ENCODE data around the gene TGM4. TPM values are rescaled to one million over a fixed set of nuclear protein-coding genes. Genes with fewer than 3 reads are reported as not detected.

The TGM4 gene
- total and polyA plus RNA-seq, 12 donors = not detected

GRCh38 chr3:44865272-44866035, 9.0 kb upstream of the TGM4 start:
- no peak overlapping the region for H3K4me3 ChIP-seq
- peaks cover 0 to 16% (median 11%) of the 10 kb centered on the region in 9 donors for H3K4me1 ChIP-seq
- no peaks in the 10 kb centered on the region for H3K9me3 ChIP-seq
- H3K36me3 ChIP-seq = peaks cover 0 to 7% (median 0%) of the 10 kb centered on the region in 9 donors
- 80 to 83% methylated on average over 7 of the region's 7 CpGs for WGBS, 2 donors
- no peaks in the 10 kb centered on the region for H3K27me3 ChIP-seq
- no peak for TF ChIP-seq CTCF (IDR thresholded peaks at IDR 0.05)
- ATAC-seq = no peak
- H3K27ac ChIP-seq = no peak overlapping the region
- no peak for DNase-seq
- intact Hi-C loops (cut with DNase I) = loop anchor here in 2 of 10 donors (10.0 kb wide), 2 partner anchors 101 to 141 kb away; partner anchors contain the start of genes KIAA1143 (in 1 of the 2), KIF15 (in 1 of the 2) and ZNF501 (in 1 of the 2)

- intact Hi-C loops (cut with DNase I) = loop anchor here in 2 of 10 donors (10.0 kb wide), 2 partner anchors 103 to 143 kb away; partner anchors contain the start of genes KIAA1143 (in 1 of the 2), KIF15 (in 1 of the 2) and ZNF501 (in 1 of the 2)
- WGBS, 2 donors = 96 to 99% methylated on average over 7 of the region's 7 CpGs
- Histone ChIP-seq H3K4me1 (peaks cover 0 to 12% (median 5%) of the 10 kb centered on the region in 9 donors), H3K9me3 (no peaks in the 10 kb centered on the region), H3K4me3 (no peak overlapping the region), H3K27ac (no peak overlapping the region), H3K36me3 (peaks cover 0 to 7% (median 0%) of the 10 kb centered on the region in 9 donors), H3K27me3 (no peaks in the 10 kb centered on the region)
- ATAC-seq (no peak), DNase-seq (no peak)
- TF ChIP-seq CTCF (IDR thresholded peaks at IDR 0.05) = no peak
Measured at GRCh38 chr3:44867421-44868111, 6.8 kb upstream of the TGM4 start.

- no peaks in the 10 kb centered on the region for H3K27me3 ChIP-seq
- ATAC-seq (no peak), DNase-seq (no peak)
- 76 to 88% methylated on average over 8 of the region's 8 CpGs for WGBS, 2 donors
- no peak overlapping the region for H3K27ac ChIP-seq
- no peaks in the 10 kb centered on the region for H3K4me1 ChIP-seq
- intact Hi-C loops (cut with DNase I) = no loop called here
- H3K36me3 ChIP-seq = peaks cover 0 to 7% (median 0%) of the 10 kb centered on the region in 9 donors
- no peak for TF ChIP-seq CTCF (IDR thresholded peaks at IDR 0.05)
- H3K4me3 ChIP-seq = no peak overlapping the region
- H3K9me3 ChIP-seq = no peaks in the 10 kb centered on the region
Measured at GRCh38 chr3:44870375-44871061, 3.9 kb upstream of the TGM4 start.

- ATAC-seq (no peak), DNase-seq (no peak)
- H3K9me3 ChIP-seq = no peaks in the 10 kb centered on the region
- TF ChIP-seq CTCF (IDR thresholded peaks at IDR 0.05) = no peak
- no peaks in the 10 kb centered on the region for H3K36me3 ChIP-seq
- H3K4me1 ChIP-seq = no peaks in the 10 kb centered on the region
- WGBS, 2 donors = 78 to 83% methylated on average over 3 of the region's 3 CpGs
- no peak overlapping the region for H3K4me3 ChIP-seq
- intact Hi-C loops (cut with DNase I) = no loop called here
- H3K27me3 ChIP-seq = no peaks in the 10 kb centered on the region
- no peak overlapping the region for H3K27ac ChIP-seq
Measured at GRCh38 chr3:44875596-44875995, 1.2 kb downstream of the TGM4 start.
